ENCODE measurements around the gene MYO9B.

- peak; percentile 74 for TF ChIP-seq CTCF (conservative IDR thresholded peaks at IDR 0.05; ENCODE audit: low read depth, low read length)
- no peak for TF ChIP-seq EZH2 (IDR thresholded peaks at IDR 0.05; ENCODE audit: borderline replicate concordance, low read depth, low read length, poor library complexity, severe bottlenecking)
These were observed 129.9 kb downstream of the MYO9B start for GRCh38 chr19:17205237-17206140.

All from A673 (cell line).